Small intestine (tissue), 7 donors: Measurements from ENCODE around the gene NUP188. TPM values are rescaled to one million over a fixed set of nuclear protein-coding genes. Genes with fewer than 3 reads are reported as not detected.

Experiments
- DNase-seq, 2 donors: peaks; one replicate each; pipeline versions ENCODE4 v3.0.0 to v3.0.0-alpha.2; 2013
- FAIRE-seq: peaks from 2 replicates; lab custom pipeline; 2012; peaks lifted over from hg19 to GRCh38; lab: Jason Lieb, UNC
- H3K27ac ChIP-seq, 3 donors: one replicate each; pipeline ENCODE4 v1.5.1; 2013; ENCODE audit warnings: low read length in 2 of 3, mild to moderate bottlenecking in 2 of 3, control low read depth in 1 of 3, inconsistent platforms in 1 of 3, low read depth in 1 of 3, moderate library complexity in 1 of 3
- H3K27me3 ChIP-seq, 3 donors: one replicate each; pipeline ENCODE4 v1.6.1; 2013; ENCODE audit warnings: low read length in 3 of 3, inconsistent platforms in 1 of 3; ENCODE audit not compliant: control insufficient read depth in 3 of 3, insufficient read depth in 3 of 3
- H3K36me3 ChIP-seq, 3 donors: one replicate each; pipeline ENCODE4 v1.6.1; 2013; ENCODE audit warnings: low read length in 3 of 3, inconsistent platforms in 1 of 3, low read depth in 1 of 3, mild to moderate bottlenecking in 1 of 3, moderate library complexity in 1 of 3; ENCODE audit not compliant: control insufficient read depth in 3 of 3, insufficient read depth in 2 of 3
- H3K4me1 ChIP-seq, 3 donors: one replicate each; pipeline ENCODE4 v1.6.1; 2013; ENCODE audit warnings: low read length in 2 of 3, inconsistent platforms in 1 of 3, low read depth in 1 of 3, mild to moderate bottlenecking in 1 of 3, moderate library complexity in 1 of 3; ENCODE audit not compliant: control insufficient read depth in 3 of 3, insufficient read depth in 2 of 3
- H3K4me3 ChIP-seq, 3 donors: one replicate each; pipeline ENCODE4 v1.5.1; 2013; ENCODE audit warnings: low read length in 3 of 3, control low read depth in 1 of 3, inconsistent platforms in 1 of 3, low read depth in 1 of 3, mild to moderate bottlenecking in 1 of 3, moderate library complexity in 1 of 3
- H3K9me3 ChIP-seq, 2 donors: one replicate each; pipeline ENCODE4 v1.6.1; 2013; ENCODE audit warnings: low read depth in 1 of 2, low read length in 1 of 2; ENCODE audit not compliant: control insufficient read depth in 2 of 2, insufficient read depth in 1 of 2
- WGBS, 3 donors: extraction: QIAGEN DNeasy Blood & Tissue Kit; methylation state at CpG; one replicate each; pipeline ENCODE4 v1.1.7; 2013; 5-methylcytosine and 5-hydroxymethylcytosine counted together
- polyA plus RNA-seq, 4 donors: library from polyadenylated mRNA; stranded (reverse) in 3 of 4; unstranded in 1 of 4; fragments of 200-250 nt in 3 of 4; fragments of 120-200 nt in 1 of 4; gene quantifications; one replicate each; pipeline versions ENCODE4 v1.2.1 to v1.2.3, GENCODE V29; 2013
- donor health status: healthy with polysubstance abuse.
- donor health status: control.
- donor health status: control.
- donor health status: Bipolar disorder and iron deficiency.
- donor health status: healthy.

The NUP188 gene
- polyA plus RNA-seq, 4 donors: 4.9 to 28.9 (median 9.9) TPM

- H3K4me1 ChIP-seq: peaks cover 0 to 23% (median 0%) of the 10 kb centered on the region in 3 donors
- DNase-seq (peak; percentile 21 to 23), FAIRE-seq (no peak)
- WGBS, 3 donors: 7 to 11% (median 11%) methylated on average over 31 to 32 of the region's 32 CpGs
- peak overlapping the region; percentile 61 to 90 (median 69) for H3K27ac ChIP-seq
- H3K27me3 ChIP-seq: no peaks in the 10 kb centered on the region
- peaks cover 0 to 21% (median 7%) of the 10 kb centered on the region in 3 donors for H3K36me3 ChIP-seq
- no peaks in the 10 kb centered on the region for H3K9me3 ChIP-seq
- H3K4me3 ChIP-seq: peak overlapping the region; percentile 85 to 95 (median 93)
Measured at GRCh38 chr9:129036923-129037766, 89.6 kb downstream of the NUP188 start.

GRCh38 chr9:129037767-129038098 is 90.2 kb downstream of the NUP188 start:
- Histone ChIP-seq H3K27ac (peak overlapping the region in 2 of 3 donors; percentile 74 to 90), H3K4me1 (peaks cover 0 to 23% (median 0%) of the 10 kb centered on the region in 3 donors), H3K4me3 (peak overlapping the region; percentile 85 to 95 (median 93)), H3K9me3 (no peaks in the 10 kb centered on the region), H3K36me3 (peaks cover 5 to 27% (median 13%) of the 10 kb centered on the region in 3 donors), H3K27me3 (no peaks in the 10 kb centered on the region)
- no peak for DNase-seq
- FAIRE-seq: no peak
- WGBS, 3 donors: 18 to 40% (median 37%) methylated on average over 6 of the region's 6 CpGs

GRCh38 chr9:129038109-129038852 is 90.8 kb downstream of the NUP188 start:
- Histone ChIP-seq H3K27ac (peak overlapping the region in 2 of 3 donors; percentile 74 to 90), H3K4me3 (peak overlapping the region in 2 of 3 donors; percentile 5 to 95)

GRCh38 chr9:129040113-129040643 is 92.7 kb downstream of the NUP188 start:
- no peak for DNase-seq
- Histone ChIP-seq H3K36me3 (peaks cover 9 to 48% (median 20%) of the 10 kb centered on the region in 3 donors), H3K4me1 (peaks cover 0 to 19% (median 0%) of the 10 kb centered on the region in 3 donors), H3K27ac (no peak overlapping the region), H3K27me3 (no peaks in the 10 kb centered on the region), H3K9me3 (no peaks in the 10 kb centered on the region), H3K4me3 (no peak overlapping the region)
- no peak for FAIRE-seq
- WGBS, 3 donors: 93 to 95% (median 94%) methylated on average over 11 to 12 of the region's 12 CpGs

More at GRCh38 chr9:129038109-129038852, 90.8 kb downstream of the NUP188 start:
- 51 to 61% (median 56%) methylated on average over 7 to 8 of the region's 8 CpGs for WGBS, 3 donors
- FAIRE-seq: no peak
- H3K27me3 ChIP-seq: no peaks in the 10 kb centered on the region
- DNase-seq: peak; percentile 47 to 90
- H3K9me3 ChIP-seq: no peaks in the 10 kb centered on the region
- H3K4me1 ChIP-seq: peaks cover 0 to 20% (median 0%) of the 10 kb centered on the region in 3 donors
- peaks cover 5 to 31% (median 16%) of the 10 kb centered on the region in 3 donors for H3K36me3 ChIP-seq

GRCh38 chr9:129042016-129042415 is 94.5 kb downstream of the NUP188 start:
- Histone ChIP-seq H3K4me3 (no peak overlapping the region), H3K27ac (no peak overlapping the region), H3K36me3 (peaks cover 9 to 58% (median 20%) of the 10 kb centered on the region in 3 donors), H3K27me3 (no peaks in the 10 kb centered on the region), H3K9me3 (no peaks in the 10 kb centered on the region), H3K4me1 (peaks cover 0 to 17% (median 0%) of the 10 kb centered on the region in 3 donors)
- no peak for FAIRE-seq
- DNase-seq: no peak
- 92 to 94% (median 93%) methylated on average over 16 of the region's 16 CpGs for WGBS, 3 donors

- 8 to 58% (median 36%) methylated on average over 8 of the region's 8 CpGs for WGBS, 3 donors
- FAIRE-seq (no peak), DNase-seq (peak in 1 of 2 donors; percentile 98)
- Histone ChIP-seq H3K4me1 (peaks cover 0 to 2% (median 0%) of the 10 kb centered on the region in 3 donors), H3K27ac (peak overlapping the region in 2 of 3 donors; percentile 81 to 91), H3K4me3 (no peak overlapping the region), H3K27me3 (no peaks in the 10 kb centered on the region), H3K9me3 (no peaks in the 10 kb centered on the region), H3K36me3 (peaks cover 13 to 71% (median 15%) of the 10 kb centered on the region in 3 donors)
Measured at GRCh38 chr9:129052592-129052991, 105.1 kb downstream of the NUP188 start.

- DNase-seq: no peak
- no peaks in the 10 kb centered on the region for H3K27me3 ChIP-seq
- peaks cover 0 to 2% (median 0%) of the 10 kb centered on the region in 3 donors for H3K4me1 ChIP-seq
- FAIRE-seq: no peak
- H3K27ac ChIP-seq: peak overlapping the region in 2 of 3 donors; percentile 71 to 91
- H3K4me3 ChIP-seq: no peak overlapping the region
- peaks cover 13 to 70% (median 15%) of the 10 kb centered on the region in 3 donors for H3K36me3 ChIP-seq
- WGBS, 3 donors: 80 to 92% (median 87%) methylated on average over 6 of the region's 6 CpGs
- no peaks in the 10 kb centered on the region for H3K9me3 ChIP-seq
Measured at GRCh38 chr9:129053020-129053419, 105.5 kb downstream of the NUP188 start.
